B cell (primary cell): ENCODE data around the gene EIF4G1. TPM values are rescaled to one million over a fixed set of nuclear protein-coding genes. Genes with fewer than 3 reads are reported as not detected.

Source experiments
- ATAC-seq: fragments of 200-7000 bp; cut with Tn5 transposase; one replicate; pipeline ENCODE4 v1.10.0; 2021; ENCODE audit warnings: low read depth, mild to moderate bottlenecking, moderate number of reproducible peaks, moderate library complexity
- CTCF ChIA-PET: fragments of 350-600 bp; sonication (Branson Sonifier 250); formaldehyde crosslinking; loops from one replicate; lab custom pipeline; 2021; ENCODE audit warnings: antibody characterized with exemption, inconsistent platforms; lab: Charles Lee
- POLR2A ChIA-PET: fragments of 350-600 bp; sonication (Branson Sonifier 250); formaldehyde crosslinking; loops from one replicate; lab custom pipeline; 2021; ENCODE audit warnings: antibody characterized with exemption; lab: Charles Lee
- DNase-seq: peaks from one replicate; pipeline ENCODE4 v3.0.0; 2013
- H2AFZ ChIP-seq: 2 replicates; pipeline ENCODE4 v1.6.1; 2012; ENCODE audit warnings: mild to moderate bottlenecking, low read depth, low read length; ENCODE audit not compliant: insufficient read depth, poor library complexity, severe bottlenecking
- H3K27ac ChIP-seq, 2 donors: 1 replicate in 1 of 2; 2 replicates in 1 of 2; pipeline ENCODE4 v1.5.1; 2012 to 2013; ENCODE audit warnings: low read length in 2 of 2, mild to moderate bottlenecking in 2 of 2, moderate library complexity in 1 of 2
- H3K27me3 ChIP-seq, 4 experiments: fragments of 200-600 bp in 1 of 4; sonication (generic) in 1 of 4; replicated peaks in 1 of 4; 1 replicate in 2 of 4; 2 replicates in 2 of 4; pipeline versions ENCODE4 v1.6.1 to v1.7.0; 2013 to 2016; ENCODE audit warnings: low read length in 3 of 4, mild to moderate bottlenecking in 2 of 4, mixed read lengths in 1 of 4, moderate library complexity in 1 of 4; ENCODE audit not compliant: insufficient read depth in 4 of 4, control insufficient read depth in 3 of 4; ENCODE audit errors: control extremely low read depth in 1 of 4
- H3K36me3 ChIP-seq, 2 experiments: replicated peaks in 1 of 2; 1 replicate in 1 of 2; 2 replicates in 1 of 2; pipeline versions ENCODE4 v1.6.1 to v1.7.1; 2013; ENCODE audit warnings: low read length in 1 of 2; ENCODE audit not compliant: insufficient read depth in 2 of 2, control insufficient read depth in 1 of 2; ENCODE audit errors: control extremely low read depth in 1 of 2, extremely low read depth in 1 of 2
- H3K4me1 ChIP-seq, 2 donors: fragments of 200-600 bp in 1 of 2; sonication (generic) in 1 of 2; 1 replicate in 1 of 2; 2 replicates in 1 of 2; pipeline versions ENCODE4 v1.5.1 to v1.6.1; 2013 to 2017; ENCODE audit warnings: low read length in 2 of 2; ENCODE audit not compliant: control insufficient read depth in 2 of 2, insufficient read depth in 2 of 2
- H3K4me2 ChIP-seq: replicated peaks from 2 replicates; pipeline ENCODE3; 2012; ENCODE audit warnings: mild to moderate bottlenecking, low read depth, low read length; ENCODE audit not compliant: poor library complexity, severe bottlenecking
- H3K4me3 ChIP-seq, 5 experiments: fragments of 200-600 bp in 1 of 5; sonication (generic) in 1 of 5; 1 replicate in 3 of 5; 2 replicates in 2 of 5; pipeline versions ENCODE4 v1.5.1 to v1.7.0; 2011 to 2016; ENCODE audit warnings: low read length in 4 of 5, mild to moderate bottlenecking in 4 of 5, low read depth in 2 of 5, control low read depth in 1 of 5, moderate library complexity in 1 of 5; ENCODE audit not compliant: insufficient read depth in 1 of 5; ENCODE audit errors: control extremely low read depth in 1 of 5, extremely low read depth in 1 of 5
- H3K79me2 ChIP-seq: fragments of 200-600 bp; sonication (generic); one replicate; pipeline ENCODE4 v1.6.0; 2016; ENCODE audit warnings: low read length; ENCODE audit not compliant: control insufficient read depth, insufficient read depth
- H3K9ac ChIP-seq: fragments of 200-600 bp; sonication (generic); 2 replicates; pipeline ENCODE4 v1.6.1; 2017; ENCODE audit warnings: mild to moderate bottlenecking, low read length, moderate library complexity
- H3K9me3 ChIP-seq, 3 donors: one replicate each; pipeline versions ENCODE4 v1.6.1 to v1.7.1; 2013; ENCODE audit warnings: low read length in 2 of 3; ENCODE audit not compliant: control insufficient read depth in 2 of 3, insufficient read depth in 1 of 3; ENCODE audit errors: control extremely low read depth in 1 of 3
- H4K20me1 ChIP-seq: 2 replicates; pipeline ENCODE4 v1.6.0; 2012; ENCODE audit warnings: mild to moderate bottlenecking, low read length; ENCODE audit not compliant: insufficient read depth, control insufficient read depth, poor library complexity, severe bottlenecking
- H3K27ac Mint-ChIP-seq: one replicate; pipeline ENCODE4 v1.8.0; 2021; ENCODE audit warnings: mixed read lengths
- H3K27me3 Mint-ChIP-seq: one replicate; pipeline ENCODE4 v1.8.0; 2021; ENCODE audit warnings: mixed read lengths
- H3K4me1 Mint-ChIP-seq: one replicate; pipeline ENCODE4 v1.8.0; 2021; ENCODE audit warnings: mixed read lengths
- H3K4me3 Mint-ChIP-seq: one replicate; pipeline ENCODE4 v1.8.0; 2021; ENCODE audit warnings: mixed read lengths
- H3K9me3 Mint-ChIP-seq: one replicate; pipeline ENCODE4 v1.8.0; 2022; ENCODE audit warnings: mixed read lengths; ENCODE audit not compliant: insufficient read depth
- CTCF ChIP-seq: fragments of 200-600 bp; IDR thresholded peaks from one replicate; pipeline ENCODE4 v1.8.0; 2022; ENCODE audit warnings: antibody characterized with exemption, mild to moderate bottlenecking
- EZH2 ChIP-seq: IDR thresholded peaks from 2 replicates; pipeline ENCODE4 v1.6.1; 2012; ENCODE audit warnings: borderline replicate concordance, low read depth, mild to moderate bottlenecking, moderate library complexity, low read length; ENCODE audit not compliant: insufficient read depth, poor library complexity, severe bottlenecking
- WGBS: methylation state at CpG from one replicate; pipeline ENCODE4 v1.1.5; 2013; ENCODE audit warnings: missing lambda C conversion rate; ENCODE audit not compliant: insufficient coverage; 5-methylcytosine and 5-hydroxymethylcytosine counted together
- intact Hi-C: fragments of 100-400 bp; cut with micrococcal nuclease; formaldehyde crosslinking; loops from one replicate; pipeline ENCODE4 v1.10.0; 2022
- polyA plus RNA-seq: library from polyadenylated mRNA; depleted of rRNA; stranded (reverse); fragments of >200 nt; gene quantifications from 2 replicates; pipeline ENCODE4 v1.2.3, GENCODE V29; 2012
- total RNA-seq, 2 donors: library from RNA; stranded (reverse); fragments of 120-200 nt in 1 of 2; gene quantifications; 1 replicate in 1 of 2; 2 replicates in 1 of 2; pipeline versions ENCODE4 v1.2.3 to v1.2.4, GENCODE V29; 2013 to 2022

EIF4G1 gene
- total and polyA plus RNA-seq, 2 donors (not counting 1 experiment from before 2014, with no cell fraction given): 65.8 to 160 TPM

DNA sequence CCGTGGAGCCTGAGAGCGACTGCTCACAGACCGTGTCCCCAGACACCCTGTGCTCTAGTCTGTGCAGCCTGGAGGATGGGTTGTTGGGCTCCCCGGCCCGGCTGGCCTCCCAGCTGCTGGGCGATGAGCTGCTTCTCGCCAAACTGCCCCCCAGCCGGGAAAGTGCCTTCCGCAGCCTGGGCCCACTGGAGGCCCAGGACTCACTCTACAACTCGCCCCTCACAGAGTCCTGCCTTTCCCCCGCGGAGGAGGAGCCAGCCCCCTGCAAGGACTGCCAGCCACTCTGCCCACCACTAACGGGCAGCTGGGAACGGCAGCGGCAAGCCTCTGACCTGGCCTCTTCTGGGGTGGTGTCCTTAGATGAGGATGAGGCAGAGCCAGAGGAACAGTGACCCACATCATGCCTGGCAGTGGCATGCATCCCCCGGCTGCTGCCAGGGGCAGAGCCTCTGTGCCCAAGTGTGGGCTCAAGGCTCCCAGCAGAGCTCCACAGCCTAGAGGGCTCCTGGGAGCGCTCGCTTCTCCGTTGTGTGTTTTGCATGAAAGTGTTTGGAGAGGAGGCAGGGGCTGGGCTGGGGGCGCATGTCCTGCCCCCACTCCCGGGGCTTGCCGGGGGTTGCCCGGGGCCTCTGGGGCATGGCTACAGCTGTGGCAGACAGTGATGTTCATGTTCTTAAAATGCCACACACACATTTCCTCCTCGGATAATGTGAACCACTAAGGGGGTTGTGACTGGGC lies 30.3 kb downstream of the EIF4G1 start:
- no peaks in the 10 kb centered on the region for H3K27me3 Mint-ChIP-seq
- CTCF ChIA-PET: interaction anchor here (0.8 to 1.3 kb wide), 3 partner anchors 9 to 449 kb away, joined by 3 to 4 read pairs (median 4); no protein-coding TSS in a partner anchor
- TF ChIP-seq CTCF (no peak), EZH2 (no peak)
- Histone ChIP-seq H4K20me1 (no peaks in the 10 kb centered on the region), H3K4me2 (no peak overlapping the region), H3K4me1 (no peaks in the 10 kb centered on the region), H3K36me3 (peaks cover 0 to 4% of the 10 kb centered on the region in 2 experiments), H3K27ac (no peak overlapping the region), H2AFZ (no peak overlapping the region), H3K9me3 (no peaks in the 10 kb centered on the region), H3K4me3 (no peak overlapping the region), H3K9ac (no peak overlapping the region), H3K79me2 (no peaks in the 10 kb centered on the region), H3K27me3 (no peaks in the 10 kb centered on the region)
- no peaks in the 10 kb centered on the region for H3K9me3 Mint-ChIP-seq
- H3K4me1 Mint-ChIP-seq: no peaks in the 10 kb centered on the region
- over 99% methylated on average over 19 of the region's 24 CpGs for WGBS
- no peak for DNase-seq
- POLR2A ChIA-PET: no interaction called here
- no peak overlapping the region for H3K4me3 Mint-ChIP-seq
- intact Hi-C loops: no loop called here
- H3K27ac Mint-ChIP-seq: no peak overlapping the region
- ATAC-seq: no peak
